Measurements from ENCODE around the gene GGA3.

DNA sequence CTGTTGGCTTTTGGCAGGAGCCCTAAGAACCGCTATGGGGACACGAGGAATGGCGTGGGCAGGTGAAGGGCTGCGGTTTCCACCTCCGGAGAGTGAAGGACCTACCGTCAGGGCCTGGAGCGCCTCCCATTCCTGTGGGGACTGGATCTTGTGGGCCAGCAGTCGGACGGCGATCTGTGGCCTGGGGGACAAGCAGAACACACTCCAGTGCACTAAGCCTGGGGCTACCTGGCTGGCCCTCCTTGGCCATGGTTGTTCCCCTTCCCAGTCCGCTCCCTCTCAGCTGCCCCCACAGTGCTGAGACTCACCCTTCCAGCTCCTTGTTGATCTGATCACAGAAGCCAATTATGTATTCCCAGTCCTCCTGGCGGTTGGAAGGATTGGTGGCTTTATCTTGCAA lies 15.0 kb downstream of the GGA3 start:
- TF ChIP-seq, protein P1, sequence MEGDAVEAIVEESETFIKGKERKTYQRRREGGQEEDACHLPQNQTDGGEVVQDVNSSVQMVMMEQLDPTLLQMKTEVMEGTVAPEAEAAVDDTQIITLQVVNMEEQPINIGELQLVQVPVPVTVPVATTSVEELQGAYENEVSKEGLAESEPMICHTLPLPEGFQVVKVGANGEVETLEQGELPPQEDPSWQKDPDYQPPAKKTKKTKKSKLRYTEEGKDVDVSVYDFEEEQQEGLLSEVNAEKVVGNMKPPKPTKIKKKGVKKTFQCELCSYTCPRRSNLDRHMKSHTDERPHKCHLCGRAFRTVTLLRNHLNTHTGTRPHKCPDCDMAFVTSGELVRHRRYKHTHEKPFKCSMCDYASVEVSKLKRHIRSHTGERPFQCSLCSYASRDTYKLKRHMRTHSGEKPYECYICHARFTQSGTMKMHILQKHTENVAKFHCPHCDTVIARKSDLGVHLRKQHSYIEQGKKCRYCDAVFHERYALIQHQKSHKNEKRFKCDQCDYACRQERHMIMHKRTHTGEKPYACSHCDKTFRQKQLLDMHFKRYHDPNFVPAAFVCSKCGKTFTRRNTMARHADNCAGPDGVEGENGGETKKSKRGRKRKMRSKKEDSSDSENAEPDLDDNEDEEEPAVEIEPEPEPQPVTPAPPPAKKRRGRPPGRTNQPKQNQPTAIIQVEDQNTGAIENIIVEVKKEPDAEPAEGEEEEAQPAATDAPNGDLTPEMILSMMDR (IDR thresholded peaks at IDR 0.05 in 4 of 5, conservative IDR thresholded peaks at IDR 0.05 in 1 of 5), result no peak
- no peak for TF ChIP-seq POLR2A (IDR thresholded peaks at IDR 0.05)
